Activated CD4-positive, alpha-beta T cell treated with anti-CD3 and anti-CD28 coated beads for 4 hours (primary cell): ENCODE data around the gene NOCT.
"Not testable (repeated sequence)": the region's sequence is repeated elsewhere in the genome, so short reads cannot be mapped to it uniquely, and the experiment has no call there.

ENCODE experiments used
- DNase-seq, 2 donors: peaks; one replicate each; pipeline ENCODE4 v3.0.0-alpha.2; 2020

Gene NOCT

DNA sequence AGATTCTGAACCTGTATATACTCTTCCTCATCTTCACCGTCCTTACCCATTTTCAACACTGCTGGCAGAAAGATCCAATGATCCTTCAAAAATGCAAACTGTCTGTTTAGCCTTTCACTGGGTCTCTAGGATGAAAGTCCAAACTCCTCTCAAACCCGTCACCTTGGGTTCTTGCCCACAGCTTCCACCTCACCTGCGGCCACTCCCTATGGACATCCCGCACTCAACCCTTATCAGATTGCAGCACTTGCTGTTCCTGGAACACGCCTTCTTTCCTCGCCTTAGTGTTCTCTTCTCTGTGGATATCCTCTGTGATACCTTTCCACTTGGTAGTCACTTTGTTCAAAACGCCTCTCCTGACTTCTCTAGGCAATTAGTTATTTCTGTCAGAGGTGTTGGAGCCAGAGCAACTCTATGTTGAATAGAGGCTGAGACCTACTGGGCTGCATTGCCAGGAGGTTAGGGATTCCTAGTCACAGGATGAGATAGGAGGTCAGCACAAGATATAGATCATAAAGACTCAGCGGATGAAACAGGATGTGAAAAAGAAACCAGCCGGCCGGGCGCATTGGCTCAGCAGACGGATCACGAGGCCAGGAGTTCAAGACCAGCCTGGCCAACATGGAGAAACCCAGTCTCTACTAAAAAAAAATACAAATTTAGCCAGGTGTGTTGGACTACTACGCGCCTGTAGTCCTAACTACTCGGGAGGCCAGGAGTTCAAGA is 4.2 kb upstream of the NOCT start:
- DNase-seq, result no peak

- DNase-seq, result peak in 1 of 2 donors; percentile 44
Observed at GRCh38 chr4:139014371-139015268, 961 bp upstream of the NOCT start.

- DNase-seq, result peak; percentile 43 to 56
Observed at GRCh38 chr4:139015948-139016471, 429 bp downstream of the NOCT start.

GRCh38 chr4:139017861-139018260 is 2.3 kb downstream of the NOCT start:
- no peak for DNase-seq

DNA sequence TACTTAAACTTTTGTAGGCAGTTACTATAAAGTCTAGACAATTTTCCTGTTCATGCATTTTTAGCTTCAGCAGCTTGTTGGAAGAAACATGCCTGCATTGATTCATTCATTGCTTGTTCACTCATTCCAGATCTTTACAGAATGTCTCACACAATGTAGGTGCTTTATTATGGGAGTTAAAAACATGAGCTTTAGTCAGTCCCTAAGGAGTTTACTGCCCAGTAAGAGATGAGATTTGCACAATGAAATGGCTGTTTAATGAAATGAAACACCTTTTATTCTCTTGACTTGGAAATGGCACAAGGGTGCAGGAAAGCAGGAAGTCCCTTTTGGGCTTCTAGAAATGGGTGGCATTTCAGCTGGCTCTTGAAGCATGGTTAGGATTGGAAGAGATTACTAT is 2.9 kb downstream of the NOCT start:
- no peak for DNase-seq

GRCh38 chr4:139018971-139019758 is 3.6 kb downstream of the NOCT start:
- no peak for DNase-seq

DNA sequence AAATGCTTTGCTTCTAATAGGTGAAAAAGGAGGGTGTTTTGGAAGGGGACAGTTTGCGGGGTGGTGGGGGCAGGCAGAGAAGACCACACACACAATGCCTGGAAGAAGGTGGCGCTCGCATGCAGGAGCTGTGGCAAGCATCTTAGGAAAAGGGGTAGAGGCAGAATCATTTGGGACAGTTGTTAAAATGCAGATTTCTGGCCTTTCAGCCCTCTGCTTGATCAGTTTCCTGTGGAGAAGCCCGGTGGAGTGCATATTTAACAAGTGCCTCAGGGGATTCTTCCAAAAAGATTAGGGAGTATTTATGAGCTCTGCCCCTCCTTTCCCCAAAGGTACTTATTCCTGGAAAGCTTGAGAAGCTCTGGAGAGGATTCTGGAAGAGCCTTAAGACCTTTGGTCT is 4.8 kb downstream of the NOCT start:
- no peak for DNase-seq

DNA sequence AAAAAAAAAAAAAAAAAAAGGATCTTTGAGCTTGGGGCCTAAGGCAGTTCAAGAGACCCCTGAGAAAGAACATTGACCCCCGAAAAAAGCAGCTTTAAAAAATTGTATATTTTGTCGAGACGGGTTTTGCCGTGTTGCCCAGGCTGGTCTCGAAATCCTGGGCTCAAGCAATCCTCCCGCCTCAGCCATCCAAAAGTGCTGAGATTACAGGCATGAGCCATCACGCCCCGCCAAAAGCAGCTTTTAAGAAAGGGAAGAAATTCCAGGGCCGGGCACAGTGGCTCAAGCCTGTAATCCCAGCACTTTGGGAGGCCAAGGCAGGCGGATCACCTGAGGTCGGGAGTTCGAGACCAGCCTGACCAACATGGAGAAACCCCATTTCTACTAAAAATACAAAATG is 5.5 kb downstream of the NOCT start:
- DNase-seq, result not testable (repeated sequence)

DNA sequence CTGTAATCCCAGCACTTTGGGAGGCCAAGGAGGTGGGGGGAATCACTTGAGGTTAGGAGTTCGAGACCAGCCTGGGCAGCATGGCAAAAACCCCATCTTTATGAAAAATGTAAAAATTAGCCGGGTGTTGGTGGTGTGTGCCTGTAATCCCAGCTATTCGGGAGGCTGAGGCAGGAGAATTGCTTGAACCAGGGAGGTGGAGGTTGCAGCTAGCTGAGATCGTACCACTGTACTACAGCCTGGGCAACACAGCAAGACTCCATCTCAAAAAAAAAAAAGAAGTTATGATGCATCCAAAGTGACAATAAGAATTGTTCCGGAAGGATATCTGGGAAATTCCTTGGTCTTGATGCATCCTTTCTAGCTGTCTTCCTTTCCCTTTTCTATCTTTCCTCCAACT is 7.3 kb downstream of the NOCT start:
- DNase-seq, result no peak

- no peak for DNase-seq
Observed at GRCh38 chr4:139024686-139025085, 9.1 kb downstream of the NOCT start.

DNA sequence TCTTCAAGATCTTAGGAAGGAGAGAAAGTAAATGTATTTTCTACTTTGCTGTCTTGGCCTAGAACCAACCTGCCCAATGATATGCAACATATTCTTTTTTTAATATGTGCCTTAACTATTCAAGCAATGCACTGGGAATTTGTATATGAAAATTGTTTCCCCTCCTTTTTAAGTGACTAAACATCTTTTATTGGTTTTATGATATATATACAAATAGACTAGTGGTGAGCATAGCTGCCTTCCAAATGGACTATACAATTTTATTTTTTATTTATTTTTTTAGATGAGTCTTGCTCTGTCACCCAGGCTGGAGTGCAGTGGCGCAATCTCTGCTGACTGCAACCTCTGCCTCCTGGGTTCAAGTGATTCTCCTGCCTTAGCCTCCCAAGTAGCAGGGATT is 10.3 kb downstream of the NOCT start:
- no peak for DNase-seq

DNA sequence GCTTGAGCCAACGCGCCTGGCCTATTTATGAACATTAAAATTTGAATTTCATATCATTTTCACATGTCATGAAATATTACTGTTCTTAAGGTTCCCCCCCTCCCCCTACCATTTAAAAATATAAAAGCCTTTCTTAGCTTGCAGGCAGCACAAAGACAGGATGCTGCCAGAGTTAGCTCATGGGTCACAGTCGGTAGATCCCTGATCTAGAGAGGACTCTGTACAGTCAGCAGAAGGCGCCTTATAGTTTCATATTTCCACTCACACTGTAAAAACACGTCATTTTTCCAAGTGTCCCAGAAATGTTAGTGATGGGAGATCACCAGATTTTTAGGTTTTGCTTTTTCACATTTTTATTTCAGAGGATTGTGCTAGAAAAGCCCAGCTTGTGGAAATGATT is 12.2 kb downstream of the NOCT start:
- DNase-seq, result no peak

GRCh38 chr4:139028191-139028661 is 12.6 kb downstream of the NOCT start:
- no peak for DNase-seq

- not testable (repeated sequence) for DNase-seq
Observed at GRCh38 chr4:139029866-139030363, 14.3 kb downstream of the NOCT start.

GRCh38 chr4:139030614-139031235 is 15.1 kb downstream of the NOCT start:
- DNase-seq, result peak; percentile 65 to 79

DNA sequence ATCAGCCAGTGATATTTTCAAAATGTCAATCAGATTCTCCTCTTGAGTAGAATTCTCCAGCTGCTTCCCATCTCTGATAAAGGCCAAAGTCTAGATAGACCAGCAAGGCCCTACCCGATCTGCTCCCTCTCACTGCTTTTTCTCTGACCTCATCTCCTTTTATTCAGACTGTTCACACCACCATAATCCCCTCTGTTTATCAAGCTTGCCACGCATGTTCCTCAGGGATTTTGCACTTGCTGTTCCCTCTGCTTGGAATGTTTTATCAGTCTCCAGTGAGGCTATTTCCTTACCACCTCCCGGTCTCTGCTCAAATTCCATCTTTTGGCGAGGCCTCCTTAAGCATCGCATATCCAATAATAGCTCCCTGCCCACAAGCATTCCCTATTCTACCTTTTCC is 20.1 kb downstream of the NOCT start:
- no peak for DNase-seq

GRCh38 chr4:139036885-139037284 is 21.3 kb downstream of the NOCT start:
- no peak for DNase-seq

GRCh38 chr4:139038874-139039443 is 23.4 kb downstream of the NOCT start:
- DNase-seq, result no peak

GRCh38 chr4:139042981-139043460 is 27.4 kb downstream of the NOCT start:
- DNase-seq, result no peak

- no peak for DNase-seq
Observed at GRCh38 chr4:139044291-139044690, 28.7 kb downstream of the NOCT start.

DNA sequence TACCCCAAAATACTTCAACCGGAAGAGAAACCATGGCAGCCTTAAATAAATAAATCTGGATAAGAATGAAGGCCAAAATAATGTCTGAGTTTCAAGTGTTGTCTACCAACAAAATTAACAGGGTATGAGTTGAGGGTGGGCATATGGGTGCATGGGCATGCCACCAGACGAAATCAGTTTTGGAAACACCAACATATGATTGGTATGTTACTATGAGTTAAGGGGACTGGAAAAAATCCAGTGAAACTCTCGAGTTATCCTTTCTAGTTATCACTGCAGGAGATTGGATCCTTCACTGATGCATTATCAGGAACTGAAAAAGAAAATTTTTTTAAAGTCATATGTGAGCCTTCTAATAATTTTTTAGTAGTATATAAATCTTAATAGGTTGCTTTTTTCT is 32.4 kb downstream of the NOCT start:
- no peak for DNase-seq

DNA sequence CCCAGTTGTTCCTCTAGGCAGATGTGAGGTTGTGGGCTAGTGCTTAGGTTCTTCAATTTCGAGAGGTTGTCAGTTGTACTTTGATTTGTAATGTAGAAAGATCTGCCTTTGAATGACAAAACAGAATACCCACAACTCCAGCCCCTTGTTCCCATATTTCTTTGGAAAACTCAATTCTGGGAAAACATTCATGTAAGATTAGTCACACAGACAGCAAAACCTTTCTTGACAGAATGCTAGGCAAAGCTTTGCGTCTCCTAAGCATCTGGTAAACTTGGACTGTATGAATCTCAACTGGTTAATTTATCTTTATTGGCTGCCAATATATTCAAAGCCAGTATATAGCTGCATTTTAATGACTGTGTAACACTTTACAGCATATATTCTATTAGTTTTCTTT is 34.9 kb downstream of the NOCT start:
- no peak for DNase-seq
